WTC11 (cell line): ENCODE measurements around the gene MRPS34. TPM values are rescaled to one million over a fixed set of nuclear protein-coding genes. Genes with fewer than 3 reads are reported as not detected.

Source experiments
- ARID4B ChIP-seq: sonication (generic); formaldehyde crosslinking; IDR thresholded peaks from 2 replicates; pipeline ENCODE4 v1.8.0; 2023; ENCODE audit warnings: missing genetic modification reagents, mild to moderate bottlenecking, borderline replicate concordance
- ATF1 ChIP-seq: sonication (generic); formaldehyde crosslinking; IDR thresholded peaks from 2 replicates; pipeline ENCODE4 v1.8.1; 2023; ENCODE audit warnings: mild to moderate bottlenecking, moderate library complexity, missing genetic modification reagents
- CTCF ChIP-seq: fragments of 200-600 bp; IDR thresholded peaks from 2 replicates; pipeline ENCODE4 v1.8.0; 2022; ENCODE audit warnings: antibody characterized with exemption
- E2F1 ChIP-seq: sonication (generic); formaldehyde crosslinking; IDR thresholded peaks from 2 replicates; pipeline ENCODE4 v1.8.0; 2022; ENCODE audit warnings: mild to moderate bottlenecking, missing genetic modification reagents
- ETV6 ChIP-seq: sonication (generic); formaldehyde crosslinking; IDR thresholded peaks from 2 replicates; pipeline ENCODE4 v1.8.1; 2022; ENCODE audit warnings: mild to moderate bottlenecking, missing genetic modification reagents
- FOXK1 ChIP-seq: sonication (generic); formaldehyde crosslinking; IDR thresholded peaks from 2 replicates; pipeline ENCODE4 v1.8.0; 2022; ENCODE audit warnings: mild to moderate bottlenecking, moderate library complexity, missing genetic modification reagents
- FOXP1 ChIP-seq: sonication (generic); formaldehyde crosslinking; IDR thresholded peaks from 2 replicates; pipeline ENCODE4 v1.8.0; 2022; ENCODE audit warnings: missing genetic modification reagents, mild to moderate bottlenecking, moderate library complexity, borderline replicate concordance
- GRHL2 ChIP-seq: fragments of 250-450 bp; sonication (Bioruptor Pico); IDR thresholded peaks from 2 replicates; pipeline ENCODE4 v1.8.0; 2022; ENCODE audit warnings: mild to moderate bottlenecking, moderate library complexity; ENCODE audit not compliant: insufficient replicate concordance, severe bottlenecking
- HMGA2 ChIP-seq: fragments of 250-450 bp; sonication (Bioruptor Pico); IDR thresholded peaks from 2 replicates; pipeline ENCODE4 v1.4.0; 2021; ENCODE audit warnings: mild to moderate bottlenecking, moderate library complexity
- HMGXB4 ChIP-seq: sonication (generic); formaldehyde crosslinking; IDR thresholded peaks from 2 replicates; pipeline ENCODE4 v1.8.1; 2023; ENCODE audit warnings: mild to moderate bottlenecking, moderate library complexity, missing genetic modification reagents
- KAT7 ChIP-seq: sonication (generic); formaldehyde crosslinking; IDR thresholded peaks from 2 replicates; pipeline ENCODE4 v1.8.1; 2023; ENCODE audit warnings: missing genetic modification reagents, mild to moderate bottlenecking, borderline replicate concordance
- MLX ChIP-seq: sonication (generic); formaldehyde crosslinking; IDR thresholded peaks from 2 replicates; pipeline ENCODE4 v1.8.1; 2023; ENCODE audit warnings: mild to moderate bottlenecking, missing genetic modification reagents, moderate library complexity
- MXD4 ChIP-seq: fragments of 250-450 bp; sonication (Bioruptor Pico); IDR thresholded peaks from 2 replicates; pipeline ENCODE4 v1.8.0; 2021; ENCODE audit warnings: mild to moderate bottlenecking, moderate library complexity, borderline replicate concordance
- MYBL2 ChIP-seq: sonication (generic); formaldehyde crosslinking; IDR thresholded peaks from 2 replicates; pipeline ENCODE4 v1.8.1; 2023; ENCODE audit warnings: mild to moderate bottlenecking, moderate library complexity, missing genetic modification reagents
- NR2C2 ChIP-seq: sonication (generic); formaldehyde crosslinking; IDR thresholded peaks from 2 replicates; pipeline ENCODE4 v1.8.0; 2022; ENCODE audit warnings: mild to moderate bottlenecking, missing genetic modification reagents
- RELA ChIP-seq: sonication (generic); formaldehyde crosslinking; IDR thresholded peaks from 2 replicates; pipeline ENCODE4 v1.8.1; 2022; ENCODE audit warnings: missing genetic modification reagents, mild to moderate bottlenecking, borderline replicate concordance
- SMAD3 ChIP-seq: sonication (generic); formaldehyde crosslinking; IDR thresholded peaks from 2 replicates; pipeline ENCODE4 v1.8.0; 2022; ENCODE audit warnings: missing genetic modification reagents, mild to moderate bottlenecking, borderline replicate concordance
- SP1 ChIP-seq: sonication (generic); formaldehyde crosslinking; conservative IDR thresholded peaks from 2 replicates; pipeline ENCODE4 v1.8.1; 2022; ENCODE audit warnings: missing genetic modification reagents
- TEAD1 ChIP-seq: sonication (generic); formaldehyde crosslinking; IDR thresholded peaks from 2 replicates; pipeline ENCODE4 v1.8.0; 2022; ENCODE audit warnings: mild to moderate bottlenecking, missing genetic modification reagents
- TEAD4 ChIP-seq: sonication (generic); formaldehyde crosslinking; IDR thresholded peaks from 2 replicates; pipeline ENCODE4 v1.8.0; 2022; ENCODE audit warnings: mild to moderate bottlenecking, missing genetic modification reagents
- ZNF263 ChIP-seq: sonication (generic); formaldehyde crosslinking; IDR thresholded peaks from 2 replicates; pipeline ENCODE4 v1.8.1; 2022; ENCODE audit warnings: low read depth, mild to moderate bottlenecking, moderate library complexity, missing genetic modification reagents
- ZNF317 ChIP-seq: sonication (generic); formaldehyde crosslinking; IDR thresholded peaks from 2 replicates; pipeline ENCODE4 v1.8.1; 2023; ENCODE audit warnings: low read depth, mild to moderate bottlenecking, moderate library complexity, missing genetic modification reagents, borderline replicate concordance
- ZNF416 ChIP-seq: fragments of 250-450 bp; sonication (Bioruptor Pico); IDR thresholded peaks from 2 replicates; pipeline ENCODE4 v1.9.0; 2021; ENCODE audit warnings: mild to moderate bottlenecking, inconsistent platforms
- ZNF423 ChIP-seq: fragments of 250-450 bp; sonication (Bioruptor Pico); IDR thresholded peaks from 2 replicates; pipeline ENCODE4 v2.1.2; 2022; ENCODE audit warnings: mild to moderate bottlenecking, moderate library complexity
- total RNA-seq: library from RNA; stranded (reverse); gene quantifications from 3 replicates; pipeline ENCODE4 v1.2.3, GENCODE V29; 2021
- TF ChIP-seq, protein P1 (sequence below): sonication (generic); formaldehyde crosslinking; IDR thresholded peaks from 2 replicates; pipeline ENCODE4 v1.8.0; 2022; ENCODE audit warnings: mild to moderate bottlenecking, missing genetic modification reagents
- TF ChIP-seq, protein P2 (sequence below): sonication (generic); formaldehyde crosslinking; conservative IDR thresholded peaks from 2 replicates; pipeline ENCODE4 v1.8.1; 2023; ENCODE audit warnings: mild to moderate bottlenecking, low read depth, missing genetic modification reagents, moderate library complexity

MRPS34 gene
- total RNA-seq, 1 experiment from 2014 or later = 258 TPM

DNA sequence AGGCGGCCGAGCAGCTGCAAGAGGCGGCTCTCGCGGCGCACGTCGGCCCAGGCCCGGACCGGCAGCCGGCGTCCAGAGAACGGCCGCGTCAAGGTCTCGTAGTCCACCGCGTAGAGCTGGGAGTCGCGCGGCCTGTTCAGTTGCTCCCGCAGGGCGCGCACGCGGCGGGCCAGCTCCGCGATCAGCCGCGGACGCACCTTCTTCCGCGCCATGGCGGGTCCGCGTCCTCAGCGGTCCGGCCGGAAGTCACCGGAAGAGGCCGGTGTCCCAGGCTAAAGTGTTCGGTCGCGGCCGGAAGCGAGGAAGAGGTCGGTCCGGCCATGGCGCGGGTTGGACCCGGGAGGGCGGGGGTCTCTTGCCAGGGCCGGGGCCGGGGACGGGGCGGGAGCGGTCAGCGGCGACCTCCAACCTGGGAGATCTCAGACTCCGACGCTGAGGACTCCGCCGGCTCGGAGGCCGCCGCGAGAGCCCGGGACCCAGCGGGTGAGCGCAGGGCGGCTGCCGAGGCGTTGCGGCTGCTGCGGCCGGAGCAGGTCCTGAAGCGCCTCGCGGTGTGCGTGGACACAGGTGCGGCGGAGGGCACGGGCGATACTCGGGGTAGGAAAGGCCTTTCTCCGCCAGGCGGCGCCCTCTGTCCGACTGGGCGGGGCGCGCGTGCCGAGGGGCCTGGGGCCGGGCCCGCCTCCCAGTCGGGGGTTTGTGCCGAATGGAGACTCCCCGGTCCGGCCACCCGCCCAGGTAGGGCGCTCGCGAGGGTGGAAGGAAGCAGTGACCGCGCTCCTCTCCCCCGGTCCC, at the start of gene MRPS34 (continued):
- TF ChIP-seq CTCF = peak; percentile 74
- TF ChIP-seq ZNF416 (CRISPR knock-in tag) = no peak
- no peak for TF ChIP-seq E2F1 (CRISPR knock-in tag)
- TF ChIP-seq ATF1 = 0 out of 2 replicates have a peak, but pooled peaks have one; percentile 81
- TF ChIP-seq ZNF423 (CRISPR knock-in tag) = peak; percentile 87
- TF ChIP-seq RELA (CRISPR knock-in tag) = peak; percentile 50; the same call in 1 of the 2 replicates
- peak; percentile 58; the same call in 1 of the 2 replicates for TF ChIP-seq MYBL2 (CRISPR knock-in tag)
- peak; percentile 20; the same call in 1 of the 2 replicates for TF ChIP-seq ZNF263
- TF ChIP-seq HMGXB4 (CRISPR knock-in tag) = peak; percentile 95
- TF ChIP-seq FOXK1 (CRISPR knock-in tag) = peak; percentile 87
- 0 out of 2 replicates have a peak, but pooled peaks have one; percentile 63 for TF ChIP-seq SMAD3 (CRISPR knock-in tag)
- no peak for TF ChIP-seq MXD4 (CRISPR knock-in tag)
- no peak for TF ChIP-seq HMGA2
- TF ChIP-seq ETV6 (CRISPR knock-in tag) = peak; percentile 79
- peak; percentile 71; the same call in 1 of the 2 replicates for TF ChIP-seq KAT7
- no peak for TF ChIP-seq NR2C2
- TF ChIP-seq FOXP1 (CRISPR knock-in tag) = peak; percentile 79
- no peak; the same call in 1 of the 2 replicates for TF ChIP-seq ZNF317 (CRISPR knock-in tag)
- TF ChIP-seq, protein P1, sequence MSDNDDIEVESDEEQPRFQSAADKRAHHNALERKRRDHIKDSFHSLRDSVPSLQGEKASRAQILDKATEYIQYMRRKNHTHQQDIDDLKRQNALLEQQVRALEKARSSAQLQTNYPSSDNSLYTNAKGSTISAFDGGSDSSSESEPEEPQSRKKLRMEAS (CRISPR knock-in tag) = peak; percentile 87
- TF ChIP-seq MLX = 0 out of 2 replicates have a peak, but pooled peaks have one; percentile 14
- peak; percentile 78 for TF ChIP-seq TEAD1
- TF ChIP-seq, protein P2, sequence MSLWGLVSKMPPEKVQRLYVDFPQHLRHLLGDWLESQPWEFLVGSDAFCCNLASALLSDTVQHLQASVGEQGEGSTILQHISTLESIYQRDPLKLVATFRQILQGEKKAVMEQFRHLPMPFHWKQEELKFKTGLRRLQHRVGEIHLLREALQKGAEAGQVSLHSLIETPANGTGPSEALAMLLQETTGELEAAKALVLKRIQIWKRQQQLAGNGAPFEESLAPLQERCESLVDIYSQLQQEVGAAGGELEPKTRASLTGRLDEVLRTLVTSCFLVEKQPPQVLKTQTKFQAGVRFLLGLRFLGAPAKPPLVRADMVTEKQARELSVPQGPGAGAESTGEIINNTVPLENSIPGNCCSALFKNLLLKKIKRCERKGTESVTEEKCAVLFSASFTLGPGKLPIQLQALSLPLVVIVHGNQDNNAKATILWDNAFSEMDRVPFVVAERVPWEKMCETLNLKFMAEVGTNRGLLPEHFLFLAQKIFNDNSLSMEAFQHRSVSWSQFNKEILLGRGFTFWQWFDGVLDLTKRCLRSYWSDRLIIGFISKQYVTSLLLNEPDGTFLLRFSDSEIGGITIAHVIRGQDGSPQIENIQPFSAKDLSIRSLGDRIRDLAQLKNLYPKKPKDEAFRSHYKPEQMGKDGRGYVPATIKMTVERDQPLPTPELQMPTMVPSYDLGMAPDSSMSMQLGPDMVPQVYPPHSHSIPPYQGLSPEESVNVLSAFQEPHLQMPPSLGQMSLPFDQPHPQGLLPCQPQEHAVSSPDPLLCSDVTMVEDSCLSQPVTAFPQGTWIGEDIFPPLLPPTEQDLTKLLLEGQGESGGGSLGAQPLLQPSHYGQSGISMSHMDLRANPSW (CRISPR knock-in tag) = no peak
- peak; percentile 84; the same call in 1 of the 2 replicates for TF ChIP-seq ARID4B
- TF ChIP-seq GRHL2 (CRISPR knock-in tag) = no peak
- no peak for TF ChIP-seq TEAD4
- peak; percentile 75 for TF ChIP-seq SP1
